Measurements from ENCODE around the gene CALHM4.

- no peak for TF ChIP-seq CTCF (conservative IDR thresholded peaks at IDR 0.05; ENCODE audit: low read length)
- no peak for TF ChIP-seq EZH2phosphoT487 (IDR thresholded peaks at IDR 0.05; ENCODE audit: borderline replicate concordance, low read depth, low read length)
Observed at GRCh38 chr6:116542426-116542825, 11.1 kb upstream of the CALHM4 start.
